ENCODE data around the gene HDAC9.

DNA sequence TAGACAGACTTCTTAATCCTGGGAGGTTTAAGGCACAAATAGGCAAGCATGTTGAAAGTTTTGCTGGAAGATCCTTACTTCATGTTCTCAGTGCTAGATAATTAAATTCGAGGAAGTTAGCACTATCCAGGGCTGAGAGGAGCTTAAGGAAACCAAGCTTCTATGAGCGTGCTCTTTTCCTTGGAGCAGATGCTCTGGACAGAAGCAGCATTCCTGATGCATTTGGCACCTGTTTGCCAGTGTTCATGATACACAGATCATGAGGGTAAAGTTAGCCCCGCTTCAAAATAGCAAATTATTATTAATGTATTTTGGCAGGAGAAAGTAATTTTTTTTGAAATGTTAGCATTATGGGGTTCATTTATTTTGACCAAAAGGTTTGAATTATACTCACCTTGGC is 9.4 kb downstream of the HDAC9 start:
- TF ChIP-seq, protein P1, sequence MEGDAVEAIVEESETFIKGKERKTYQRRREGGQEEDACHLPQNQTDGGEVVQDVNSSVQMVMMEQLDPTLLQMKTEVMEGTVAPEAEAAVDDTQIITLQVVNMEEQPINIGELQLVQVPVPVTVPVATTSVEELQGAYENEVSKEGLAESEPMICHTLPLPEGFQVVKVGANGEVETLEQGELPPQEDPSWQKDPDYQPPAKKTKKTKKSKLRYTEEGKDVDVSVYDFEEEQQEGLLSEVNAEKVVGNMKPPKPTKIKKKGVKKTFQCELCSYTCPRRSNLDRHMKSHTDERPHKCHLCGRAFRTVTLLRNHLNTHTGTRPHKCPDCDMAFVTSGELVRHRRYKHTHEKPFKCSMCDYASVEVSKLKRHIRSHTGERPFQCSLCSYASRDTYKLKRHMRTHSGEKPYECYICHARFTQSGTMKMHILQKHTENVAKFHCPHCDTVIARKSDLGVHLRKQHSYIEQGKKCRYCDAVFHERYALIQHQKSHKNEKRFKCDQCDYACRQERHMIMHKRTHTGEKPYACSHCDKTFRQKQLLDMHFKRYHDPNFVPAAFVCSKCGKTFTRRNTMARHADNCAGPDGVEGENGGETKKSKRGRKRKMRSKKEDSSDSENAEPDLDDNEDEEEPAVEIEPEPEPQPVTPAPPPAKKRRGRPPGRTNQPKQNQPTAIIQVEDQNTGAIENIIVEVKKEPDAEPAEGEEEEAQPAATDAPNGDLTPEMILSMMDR (IDR thresholded peaks at IDR 0.05): no peak
- no peak for TF ChIP-seq POLR2AphosphoS5 (IDR thresholded peaks at IDR 0.05)
- no peak for TF ChIP-seq POLR2A (IDR thresholded peaks at IDR 0.05)
- no peak for TF ChIP-seq EP300 (IDR thresholded peaks at IDR 0.05)

Data from gastroesophageal sphincter (tissue), 3 donors.